ENCODE results near the gene BRS3.

The BRS3 gene

DNA sequence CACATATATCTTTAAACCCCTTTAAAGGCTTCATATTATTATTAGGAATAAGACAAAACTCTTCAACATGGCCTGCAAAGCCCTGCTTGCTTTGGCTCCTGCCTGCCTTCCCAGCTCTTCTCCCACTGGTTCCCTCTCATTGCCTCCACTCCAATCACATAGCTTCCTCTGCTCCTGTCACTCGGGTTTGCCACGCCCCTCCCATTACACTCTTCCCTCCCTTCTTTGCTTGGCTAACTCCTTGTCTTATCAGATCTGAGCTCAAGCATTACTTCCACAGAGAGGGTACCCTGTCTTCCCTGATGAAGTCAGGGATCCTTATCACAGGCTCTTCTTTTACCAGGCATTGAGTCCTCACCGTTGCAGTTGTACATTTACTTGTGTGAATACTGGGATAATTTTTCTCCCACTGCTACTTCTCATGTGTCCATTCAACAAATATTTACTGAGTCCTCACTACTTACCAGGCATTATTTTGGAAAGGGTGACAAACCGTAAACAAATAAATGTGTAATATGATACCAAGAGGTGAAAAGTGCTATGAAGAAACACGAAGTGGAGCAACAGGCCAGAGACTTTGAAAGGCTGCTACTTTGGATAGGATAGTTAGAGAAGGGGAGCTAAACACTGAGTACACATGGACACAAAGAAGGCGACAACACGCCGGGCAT is 41.0 kb downstream of the BRS3 start:
- Histone ChIP-seq H3K9me3 (ENCODE audit: control insufficient read depth, insufficient read depth, low read length) (no peaks in the 10 kb centered on the region), H3K36me3 (ENCODE audit: control insufficient read depth, low read length) (no peaks in the 10 kb centered on the region), H3F3A (ENCODE audit: control insufficient read depth, insufficient read depth) (no peaks in the 10 kb centered on the region), H3K4me1 (ENCODE audit: control insufficient read depth, low read length) (no peaks in the 10 kb centered on the region), H3K27me3 (ENCODE audit: control insufficient read depth, low read length) (no peaks in the 10 kb centered on the region), H3K4me2 (ENCODE audit: low read length) (no peak overlapping the region), H3K79me2 (ENCODE audit: control insufficient read depth, low read length) (no peaks in the 10 kb centered on the region), H3K9me2 (replicated peaks; ENCODE audit: control insufficient read depth, low read length) (no peaks in the 10 kb centered on the region), H3K27ac (ENCODE audit: low read depth, low read length) (no peak overlapping the region), H4K20me1 (ENCODE audit: control insufficient read depth, insufficient read depth, low read depth, low read length) (no peaks in the 10 kb centered on the region), H3K4me3 (ENCODE audit: low read length) (no peak overlapping the region)
- TF ChIP-seq, protein P1, sequence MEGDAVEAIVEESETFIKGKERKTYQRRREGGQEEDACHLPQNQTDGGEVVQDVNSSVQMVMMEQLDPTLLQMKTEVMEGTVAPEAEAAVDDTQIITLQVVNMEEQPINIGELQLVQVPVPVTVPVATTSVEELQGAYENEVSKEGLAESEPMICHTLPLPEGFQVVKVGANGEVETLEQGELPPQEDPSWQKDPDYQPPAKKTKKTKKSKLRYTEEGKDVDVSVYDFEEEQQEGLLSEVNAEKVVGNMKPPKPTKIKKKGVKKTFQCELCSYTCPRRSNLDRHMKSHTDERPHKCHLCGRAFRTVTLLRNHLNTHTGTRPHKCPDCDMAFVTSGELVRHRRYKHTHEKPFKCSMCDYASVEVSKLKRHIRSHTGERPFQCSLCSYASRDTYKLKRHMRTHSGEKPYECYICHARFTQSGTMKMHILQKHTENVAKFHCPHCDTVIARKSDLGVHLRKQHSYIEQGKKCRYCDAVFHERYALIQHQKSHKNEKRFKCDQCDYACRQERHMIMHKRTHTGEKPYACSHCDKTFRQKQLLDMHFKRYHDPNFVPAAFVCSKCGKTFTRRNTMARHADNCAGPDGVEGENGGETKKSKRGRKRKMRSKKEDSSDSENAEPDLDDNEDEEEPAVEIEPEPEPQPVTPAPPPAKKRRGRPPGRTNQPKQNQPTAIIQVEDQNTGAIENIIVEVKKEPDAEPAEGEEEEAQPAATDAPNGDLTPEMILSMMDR (IDR thresholded peaks at IDR 0.05; ENCODE audit: low read depth, low read length, poor library complexity, severe bottlenecking): no peak
- TF ChIP-seq EZH2phosphoT487 (IDR thresholded peaks at IDR 0.05; ENCODE audit: borderline replicate concordance, low read length): no peak

DNA sequence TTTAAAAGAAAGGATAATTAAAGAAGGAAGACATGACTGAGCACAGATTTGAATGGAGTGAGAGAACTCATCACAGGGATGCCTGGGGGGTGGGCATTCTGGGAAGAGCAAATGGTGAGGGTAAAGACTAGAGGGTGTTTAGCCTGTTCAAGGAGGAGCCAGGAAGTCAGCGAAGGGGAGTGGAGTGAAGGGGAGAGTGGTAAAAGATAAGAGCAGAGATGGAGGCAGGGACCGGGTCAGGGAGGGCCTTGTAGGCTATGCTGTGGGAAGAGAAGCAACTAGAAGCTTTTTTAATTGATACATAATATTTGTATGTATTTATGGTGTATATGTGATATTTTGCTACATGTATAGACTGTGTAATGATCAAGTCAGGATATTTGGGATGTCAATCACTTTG is 42.0 kb downstream of the BRS3 start:
- no peak for TF ChIP-seq EZH2phosphoT487 (IDR thresholded peaks at IDR 0.05; ENCODE audit: borderline replicate concordance, low read length)
- TF ChIP-seq, protein P1 (IDR thresholded peaks at IDR 0.05; ENCODE audit: low read depth, low read length, poor library complexity, severe bottlenecking): no peak
- Histone ChIP-seq H3K4me3 (ENCODE audit: low read length) (no peak overlapping the region), H3K4me2 (ENCODE audit: low read length) (no peak overlapping the region), H3K27ac (ENCODE audit: low read depth, low read length) (no peak overlapping the region), H3K9me3 (ENCODE audit: control insufficient read depth, insufficient read depth, low read length) (no peaks in the 10 kb centered on the region), H3K27me3 (ENCODE audit: control insufficient read depth, low read length) (no peaks in the 10 kb centered on the region), H3K79me2 (ENCODE audit: control insufficient read depth, low read length) (no peaks in the 10 kb centered on the region), H4K20me1 (ENCODE audit: control insufficient read depth, insufficient read depth, low read depth, low read length) (no peaks in the 10 kb centered on the region), H3K4me1 (ENCODE audit: control insufficient read depth, low read length) (no peaks in the 10 kb centered on the region), H3K9me2 (replicated peaks; ENCODE audit: control insufficient read depth, low read length) (no peaks in the 10 kb centered on the region), H3F3A (ENCODE audit: control insufficient read depth, insufficient read depth) (no peaks in the 10 kb centered on the region), H3K36me3 (ENCODE audit: control insufficient read depth, low read length) (no peaks in the 10 kb centered on the region)

DNA sequence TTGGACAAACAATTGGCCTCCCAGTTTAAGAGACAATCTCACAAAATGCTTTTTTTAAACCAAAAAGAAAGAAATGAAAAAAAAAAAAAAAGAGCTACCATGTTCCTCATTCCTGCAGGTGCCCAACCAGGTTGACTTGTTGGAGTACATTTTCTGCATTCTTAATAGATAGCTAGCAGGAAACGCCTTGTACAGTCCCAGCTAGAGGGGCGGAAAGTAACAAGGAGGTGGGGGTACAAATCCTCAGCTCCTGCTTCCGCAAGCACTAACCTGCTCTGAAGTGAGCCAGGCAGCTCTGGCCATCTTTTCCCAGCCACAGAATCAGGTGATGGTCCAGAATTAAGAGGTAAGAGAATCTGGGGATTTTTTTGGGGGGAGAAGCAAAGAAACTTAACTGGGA is 44.2 kb downstream of the BRS3 start, which contains the start of gene VGLL1:
Gene VGLL1, plus strand, starts transcription at position 265 of the 400 bp plus-strand sequence. CDS start 3,806 bp downstream, outside the sequence.
- Histone ChIP-seq H4K20me1 (ENCODE audit: control insufficient read depth, insufficient read depth, low read depth, low read length) (no peaks in the 10 kb centered on the region), H3K36me3 (ENCODE audit: control insufficient read depth, low read length) (no peaks in the 10 kb centered on the region), H3K4me1 (ENCODE audit: control insufficient read depth, low read length) (no peaks in the 10 kb centered on the region), H3K4me2 (ENCODE audit: low read length) (no peak within 1 kb of the TSS), H3K27me3 (ENCODE audit: control insufficient read depth, low read length) (no peaks in the 10 kb centered on the region), H3K27ac (ENCODE audit: low read depth, low read length) (no peak within 1 kb of the TSS), H3F3A (ENCODE audit: control insufficient read depth, insufficient read depth) (no peaks in the 10 kb centered on the region), H3K4me3 (ENCODE audit: low read length) (no peak within 1 kb of the TSS), H3K9me3 (ENCODE audit: control insufficient read depth, insufficient read depth, low read length) (no peaks in the 10 kb centered on the region), H3K79me2 (ENCODE audit: control insufficient read depth, low read length) (no peaks in the 10 kb centered on the region), H3K9me2 (replicated peaks; ENCODE audit: control insufficient read depth, low read length) (no peaks in the 10 kb centered on the region)
- TF ChIP-seq, protein P1 (IDR thresholded peaks at IDR 0.05; ENCODE audit: low read depth, low read length, poor library complexity, severe bottlenecking): no peak
- TF ChIP-seq EZH2phosphoT487 (IDR thresholded peaks at IDR 0.05; ENCODE audit: borderline replicate concordance, low read length): no peak
